ENCODE results near the gene PIMREG. TPM values are rescaled to one million over a fixed set of nuclear protein-coding genes. Genes with fewer than 3 reads are reported as not detected.

Gene PIMREG
- total RNA-seq, 4 donors from 2014 or later: 0.47 to 1.2 TPM; not detected in 2

DNA sequence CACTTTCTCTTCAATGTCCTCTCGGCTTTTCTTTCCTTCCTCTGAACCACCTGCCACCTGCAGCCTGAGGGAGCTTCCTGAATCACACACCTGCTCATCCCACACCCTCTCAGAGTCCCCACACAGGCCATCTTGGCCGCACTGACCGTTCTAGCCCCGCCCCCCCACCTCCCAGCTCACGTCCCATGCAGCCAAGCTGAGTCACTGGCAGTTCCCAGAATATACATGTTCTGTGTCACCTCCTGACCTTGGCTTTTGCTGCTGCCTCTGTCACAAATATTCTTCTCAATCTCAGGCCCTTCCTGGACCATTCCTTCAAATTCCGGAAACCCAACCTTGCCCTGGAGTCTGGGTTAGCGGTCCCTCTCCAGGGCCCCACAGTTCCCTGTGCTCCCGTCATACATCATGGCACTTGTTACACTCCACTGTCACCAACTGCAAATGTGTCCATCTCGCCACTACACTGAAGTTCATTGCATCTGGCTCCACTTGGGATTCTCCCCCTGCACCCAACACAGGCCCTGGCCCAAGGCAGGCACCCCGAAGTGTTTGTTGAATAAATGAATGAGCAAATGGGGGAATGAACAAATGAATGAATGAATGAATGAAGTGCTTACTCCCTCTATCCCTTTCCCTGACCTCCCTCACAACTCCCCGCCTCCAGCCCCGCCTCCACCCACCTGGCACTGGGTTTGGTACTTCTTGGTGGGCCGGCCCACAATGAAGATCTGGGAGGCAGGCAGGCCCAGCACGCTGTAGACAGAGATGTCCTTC, 12.8 kb downstream of the PIMREG start:
- DNase-seq (ENCODE audit: low spot score): no peak
- TF ChIP-seq, protein P1, sequence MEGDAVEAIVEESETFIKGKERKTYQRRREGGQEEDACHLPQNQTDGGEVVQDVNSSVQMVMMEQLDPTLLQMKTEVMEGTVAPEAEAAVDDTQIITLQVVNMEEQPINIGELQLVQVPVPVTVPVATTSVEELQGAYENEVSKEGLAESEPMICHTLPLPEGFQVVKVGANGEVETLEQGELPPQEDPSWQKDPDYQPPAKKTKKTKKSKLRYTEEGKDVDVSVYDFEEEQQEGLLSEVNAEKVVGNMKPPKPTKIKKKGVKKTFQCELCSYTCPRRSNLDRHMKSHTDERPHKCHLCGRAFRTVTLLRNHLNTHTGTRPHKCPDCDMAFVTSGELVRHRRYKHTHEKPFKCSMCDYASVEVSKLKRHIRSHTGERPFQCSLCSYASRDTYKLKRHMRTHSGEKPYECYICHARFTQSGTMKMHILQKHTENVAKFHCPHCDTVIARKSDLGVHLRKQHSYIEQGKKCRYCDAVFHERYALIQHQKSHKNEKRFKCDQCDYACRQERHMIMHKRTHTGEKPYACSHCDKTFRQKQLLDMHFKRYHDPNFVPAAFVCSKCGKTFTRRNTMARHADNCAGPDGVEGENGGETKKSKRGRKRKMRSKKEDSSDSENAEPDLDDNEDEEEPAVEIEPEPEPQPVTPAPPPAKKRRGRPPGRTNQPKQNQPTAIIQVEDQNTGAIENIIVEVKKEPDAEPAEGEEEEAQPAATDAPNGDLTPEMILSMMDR (IDR thresholded peaks at IDR 0.05): no peak

DNA sequence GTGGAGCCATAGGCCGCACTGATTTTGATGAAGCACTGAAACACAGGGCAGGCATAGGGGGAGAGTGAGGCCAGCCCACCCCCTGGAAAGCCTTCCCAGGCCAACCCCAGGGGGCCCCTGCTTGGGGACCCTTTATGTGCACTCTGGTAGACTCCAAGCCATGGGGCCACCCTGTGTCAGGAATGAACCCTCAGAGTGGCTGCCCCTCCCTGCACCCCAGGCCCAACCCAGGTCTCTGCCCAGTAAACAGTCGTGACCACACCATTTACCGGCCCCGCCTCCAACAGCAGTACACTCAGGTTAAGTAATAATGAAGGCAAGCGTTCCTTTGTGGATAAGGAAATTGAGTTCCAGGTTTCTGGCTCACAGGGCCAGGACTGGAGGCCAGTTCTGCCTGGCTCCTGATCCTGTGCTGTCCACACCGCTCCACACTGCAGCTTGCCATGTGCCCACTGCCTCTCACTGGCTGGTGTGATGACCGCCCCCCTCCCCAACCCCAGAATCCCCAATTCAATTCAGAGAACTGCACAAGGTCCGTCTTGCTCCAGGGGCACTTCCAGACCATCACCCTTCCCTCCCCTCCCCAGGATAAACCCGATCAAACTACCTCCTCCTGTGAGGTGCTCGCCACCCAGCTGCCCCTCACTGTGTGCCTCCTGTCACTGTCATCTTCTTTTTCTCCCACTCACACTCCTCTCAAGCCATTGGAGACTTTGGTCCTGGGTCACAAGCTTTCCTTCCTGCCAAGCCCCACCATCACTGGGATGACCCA, 13.6 kb downstream of the PIMREG start:
- TF ChIP-seq, protein P1 (IDR thresholded peaks at IDR 0.05): no peak
- DNase-seq (ENCODE audit: low spot score) (no peak), ATAC-seq (ENCODE audit: low FRiP score) (no peak)

More for the DNA sequence above, 12.8 kb downstream of the PIMREG start:
- no peak for ATAC-seq (ENCODE audit: low FRiP score)

DNA sequence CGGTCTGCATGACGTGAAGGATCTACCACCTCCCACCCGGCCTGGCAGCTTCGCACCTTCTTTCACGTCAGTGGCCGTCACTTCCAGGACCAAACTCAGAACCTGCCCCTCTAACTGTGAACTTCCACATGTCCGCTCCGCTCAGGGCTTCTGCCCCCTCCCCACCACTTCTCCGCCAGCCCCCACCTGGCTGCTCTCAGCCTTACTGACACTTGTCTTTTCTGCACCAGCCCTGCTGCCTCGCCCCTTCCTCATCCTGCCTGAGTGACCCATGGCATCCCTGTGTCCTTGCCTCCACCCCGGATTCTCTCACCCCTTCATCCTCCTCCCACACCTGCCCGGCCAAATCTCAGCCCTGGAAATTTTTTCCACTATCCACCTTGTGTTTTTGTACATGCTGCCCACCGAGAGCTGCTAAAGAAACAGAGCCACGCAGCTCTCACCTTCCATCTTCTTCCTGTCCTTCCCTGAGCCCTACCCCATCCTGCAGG, 14.2 kb downstream of the PIMREG start:
- ATAC-seq (ENCODE audit: low FRiP score) (no peak), DNase-seq (ENCODE audit: low spot score) (no peak)
- TF ChIP-seq, protein P1 (IDR thresholded peaks at IDR 0.05): no peak

DNA sequence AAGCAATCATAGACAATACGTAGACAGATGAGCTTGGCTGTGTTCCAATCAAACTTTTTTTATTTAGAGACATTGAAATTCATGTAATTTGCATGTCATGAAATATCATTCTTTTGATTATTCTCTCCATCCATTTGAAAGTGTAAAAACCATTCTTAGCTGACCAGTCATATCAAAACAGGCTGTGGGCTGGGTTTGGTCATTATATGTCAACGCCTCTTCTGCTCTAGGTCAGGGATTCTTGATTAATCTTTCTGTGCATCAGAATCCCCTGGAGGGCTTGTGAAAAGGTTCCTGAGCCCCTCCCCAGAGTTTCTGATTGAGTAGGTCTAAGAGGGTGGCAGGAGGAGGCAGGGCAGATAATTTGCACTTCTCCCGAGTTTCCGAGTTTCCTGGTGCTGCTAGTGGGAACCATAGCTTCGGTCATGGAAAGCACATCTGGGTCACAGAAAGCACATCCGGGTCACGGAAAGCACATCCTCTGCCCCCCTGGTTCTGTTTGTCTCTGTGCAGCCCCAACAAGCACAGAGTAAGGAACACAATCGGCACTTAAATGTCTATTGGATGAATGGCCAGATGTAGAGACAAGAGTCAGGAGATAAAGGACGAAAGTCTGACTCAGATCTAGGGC, 16.4 kb downstream of the PIMREG start:
- TF ChIP-seq, protein P1 (IDR thresholded peaks at IDR 0.05): no peak
- ATAC-seq (ENCODE audit: low FRiP score): no peak

DNA sequence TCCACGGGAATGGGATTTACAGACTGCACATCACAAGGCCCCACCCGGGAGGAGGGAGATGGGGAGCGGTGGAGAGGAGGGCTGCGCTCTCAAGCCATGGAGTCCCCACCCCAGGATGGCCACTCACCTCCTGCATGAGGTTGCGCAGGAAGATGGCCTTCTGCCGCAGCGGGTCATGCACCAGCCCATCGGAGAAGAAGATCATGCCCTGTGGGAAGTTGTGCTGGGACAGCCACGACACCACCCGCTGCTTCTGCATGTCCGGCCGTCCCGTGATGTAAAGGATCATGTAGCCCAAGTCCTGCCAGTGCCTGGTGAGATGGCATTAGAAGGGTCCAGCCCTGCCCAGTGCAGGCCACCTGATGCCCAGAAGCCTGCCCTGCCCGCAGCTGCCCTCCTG, 17.0 kb downstream of the PIMREG start:
- TF ChIP-seq, protein P1 (IDR thresholded peaks at IDR 0.05): no peak
- ATAC-seq (ENCODE audit: low FRiP score) (no peak), DNase-seq (ENCODE audit: low spot score) (no peak)

More for the DNA sequence above, 16.4 kb downstream of the PIMREG start:
- no peak for DNase-seq (ENCODE audit: low spot score)

DNA sequence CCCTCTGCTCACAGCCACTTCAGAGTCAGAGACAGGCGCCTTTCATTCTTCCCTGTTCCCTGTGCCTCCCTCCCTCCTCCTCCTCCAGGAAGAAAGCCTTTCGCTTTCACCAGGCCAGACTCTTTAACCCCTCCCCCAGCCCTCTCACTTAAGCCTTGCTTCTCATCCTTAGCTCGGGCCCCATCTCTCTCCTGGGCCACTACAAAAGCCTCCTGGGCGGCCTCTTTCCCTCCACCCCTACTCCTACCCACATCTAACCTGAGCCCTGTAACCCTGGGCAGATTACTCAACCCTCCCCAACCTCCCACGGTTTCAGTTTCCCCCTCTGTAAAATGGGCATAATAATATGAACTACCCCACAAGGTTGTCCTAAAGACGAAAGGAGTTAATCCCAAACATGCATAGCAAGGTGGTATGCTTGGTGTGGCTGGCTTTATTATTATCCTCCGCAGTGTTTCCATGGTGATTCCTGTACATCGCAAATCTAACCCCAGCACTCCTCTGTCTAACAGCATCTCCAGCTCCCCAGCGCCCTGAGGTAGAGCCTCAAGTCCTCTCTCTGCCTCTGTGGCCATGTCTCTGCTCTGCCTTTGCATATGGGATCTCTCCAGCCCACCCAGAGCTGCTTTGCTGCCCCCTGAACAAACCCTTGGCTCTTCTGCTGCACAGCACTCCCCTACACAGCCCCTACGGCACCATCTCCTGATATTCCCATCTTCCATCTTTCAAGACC, 17.7 kb downstream of the PIMREG start:
- DNase-seq (ENCODE audit: low spot score): no peak
- ATAC-seq (ENCODE audit: low FRiP score): no peak
- TF ChIP-seq, protein P1 (IDR thresholded peaks at IDR 0.05): no peak
